Glutamatergic neuron (in vitro differentiated cells): ENCODE results near the gene PSMB2. TPM values are rescaled to one million over a fixed set of nuclear protein-coding genes. Genes with fewer than 3 reads are reported as not detected.

Source experiments
- DNase-seq: peaks from one replicate; pipeline ENCODE4 v3.0.0; 2022
- H3K27ac Mint-ChIP-seq: one replicate; pipeline ENCODE4 v1.8.0; 2020; ENCODE audit warnings: mild to moderate bottlenecking, mixed read lengths, inconsistent platforms; ENCODE audit not compliant: unreplicated experiment
- H3K27me3 Mint-ChIP-seq: one replicate; pipeline ENCODE4 v1.8.0; 2020; ENCODE audit warnings: mild to moderate bottlenecking, moderate library complexity, mixed read lengths, inconsistent platforms; ENCODE audit not compliant: unreplicated experiment
- H3K36me3 Mint-ChIP-seq: one replicate; pipeline ENCODE4 v1.8.0; 2020; ENCODE audit warnings: mild to moderate bottlenecking, mixed read lengths, inconsistent platforms; ENCODE audit not compliant: unreplicated experiment
- H3K4me1 Mint-ChIP-seq: one replicate; pipeline ENCODE4 v1.8.0; 2020; ENCODE audit warnings: mild to moderate bottlenecking, low read depth, mixed read lengths, inconsistent platforms; ENCODE audit not compliant: unreplicated experiment
- H3K4me3 Mint-ChIP-seq: one replicate; pipeline ENCODE4 v1.8.0; 2020; ENCODE audit warnings: mild to moderate bottlenecking, mixed read lengths, inconsistent platforms; ENCODE audit not compliant: unreplicated experiment
- H3K9me3 Mint-ChIP-seq: one replicate; pipeline ENCODE4 v1.8.0; 2020; ENCODE audit warnings: mild to moderate bottlenecking, moderate library complexity, mixed read lengths, inconsistent platforms; ENCODE audit not compliant: unreplicated experiment
- total RNA-seq: library from RNA; stranded (reverse); fragmentation: NEBNext Ultra II Directional; extraction: Animal tissue kit (Norgen Biotek cat#: 25700); gene quantifications from one replicate; pipeline ENCODE4 v1.2.1, GENCODE V29; 2021; ENCODE audit not compliant: unreplicated experiment
- TF ChIP-seq, protein P1 (sequence below): fragments of 200-600 bp; sonication (generic); IDR thresholded peaks from one replicate; pipeline ENCODE4 v1.5.0; 2021; ENCODE audit not compliant: partially characterized antibody, unreplicated experiment

PSMB2 gene
- total RNA-seq, 1 donor from 2014 or later, result 85.8 TPM

DNA sequence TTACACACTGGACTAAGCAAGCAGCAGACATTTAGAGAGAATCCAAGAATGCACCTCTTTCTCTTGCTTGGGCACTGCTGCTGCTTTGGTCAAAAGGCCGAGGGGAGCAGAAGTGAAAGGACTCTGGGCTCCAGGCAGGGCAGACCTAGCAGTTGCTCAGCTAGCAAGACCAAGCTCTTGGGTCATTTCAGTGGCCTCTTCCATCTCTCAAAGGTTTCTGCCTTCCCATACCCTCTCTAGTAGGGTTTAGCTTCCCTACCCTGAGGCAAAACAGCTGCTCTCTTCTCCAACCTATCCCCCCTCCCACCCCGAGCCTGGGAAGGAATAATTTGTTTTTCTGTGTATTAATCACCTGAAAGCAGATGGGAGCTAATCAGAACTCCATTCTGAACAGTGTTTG is 42.4 kb downstream of the PSMB2 start:
- Mint-ChIP-seq H3K27ac (peak overlapping the region; percentile 69), H3K4me3 (peak overlapping the region; percentile 14), H3K27me3 (peaks cover 2% of the 10 kb centered on the region), H3K36me3 (no peaks in the 10 kb centered on the region), H3K9me3 (peaks cover 2% of the 10 kb centered on the region), H3K4me1 (peaks cover 11% of the 10 kb centered on the region)
- no peak for DNase-seq
- TF ChIP-seq, protein P1, sequence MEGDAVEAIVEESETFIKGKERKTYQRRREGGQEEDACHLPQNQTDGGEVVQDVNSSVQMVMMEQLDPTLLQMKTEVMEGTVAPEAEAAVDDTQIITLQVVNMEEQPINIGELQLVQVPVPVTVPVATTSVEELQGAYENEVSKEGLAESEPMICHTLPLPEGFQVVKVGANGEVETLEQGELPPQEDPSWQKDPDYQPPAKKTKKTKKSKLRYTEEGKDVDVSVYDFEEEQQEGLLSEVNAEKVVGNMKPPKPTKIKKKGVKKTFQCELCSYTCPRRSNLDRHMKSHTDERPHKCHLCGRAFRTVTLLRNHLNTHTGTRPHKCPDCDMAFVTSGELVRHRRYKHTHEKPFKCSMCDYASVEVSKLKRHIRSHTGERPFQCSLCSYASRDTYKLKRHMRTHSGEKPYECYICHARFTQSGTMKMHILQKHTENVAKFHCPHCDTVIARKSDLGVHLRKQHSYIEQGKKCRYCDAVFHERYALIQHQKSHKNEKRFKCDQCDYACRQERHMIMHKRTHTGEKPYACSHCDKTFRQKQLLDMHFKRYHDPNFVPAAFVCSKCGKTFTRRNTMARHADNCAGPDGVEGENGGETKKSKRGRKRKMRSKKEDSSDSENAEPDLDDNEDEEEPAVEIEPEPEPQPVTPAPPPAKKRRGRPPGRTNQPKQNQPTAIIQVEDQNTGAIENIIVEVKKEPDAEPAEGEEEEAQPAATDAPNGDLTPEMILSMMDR, result no peak

DNA sequence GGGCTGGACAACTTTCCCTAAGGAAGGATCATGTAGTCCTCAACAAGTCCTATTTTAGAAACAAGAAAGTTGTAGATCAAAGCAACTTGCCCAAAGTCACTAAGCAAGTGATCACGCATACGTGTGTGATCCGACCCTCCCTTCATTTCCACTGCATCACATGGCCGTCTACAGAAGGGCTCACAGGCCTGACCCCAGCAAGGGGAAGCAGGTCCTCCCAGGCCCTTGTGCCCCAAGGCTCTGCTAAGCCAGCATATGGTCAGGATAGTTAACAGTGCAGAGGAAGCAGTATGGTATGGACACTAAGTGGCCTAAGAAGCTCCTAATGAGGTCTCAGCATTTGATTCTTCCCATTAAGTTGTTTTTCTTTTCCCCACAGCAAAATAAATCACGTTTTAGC is 43.5 kb downstream of the PSMB2 start:
- Mint-ChIP-seq H3K36me3 (no peaks in the 10 kb centered on the region), H3K27ac (no peak overlapping the region), H3K27me3 (peaks cover 2% of the 10 kb centered on the region), H3K4me3 (peak overlapping the region; percentile 28), H3K4me1 (peaks cover 11% of the 10 kb centered on the region), H3K9me3 (peaks cover 2% of the 10 kb centered on the region)
- DNase-seq, result no peak
- TF ChIP-seq, protein P1, result no peak

DNA sequence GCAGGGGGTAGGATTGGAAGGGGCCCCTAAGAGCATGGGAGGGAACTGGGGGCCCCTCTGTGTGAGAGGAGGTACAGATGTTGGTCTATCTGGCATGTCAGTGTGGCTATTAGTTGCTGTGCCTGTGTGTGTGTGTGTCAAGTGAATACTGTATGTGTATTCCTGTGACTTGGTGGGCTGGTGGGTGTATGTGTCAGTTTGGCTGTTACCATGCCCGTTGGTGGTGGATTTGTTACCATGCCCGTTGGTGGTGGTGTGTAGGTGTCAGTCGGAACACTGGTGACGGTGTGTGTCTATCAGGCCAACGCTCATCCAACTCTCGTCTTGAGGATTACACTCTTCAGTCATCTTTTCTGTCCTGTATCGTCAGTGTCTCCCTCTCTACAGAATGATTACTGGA is 45.6 kb downstream of the PSMB2 start:
- Mint-ChIP-seq H3K36me3 (no peaks in the 10 kb centered on the region), H3K4me1 (peaks cover 11% of the 10 kb centered on the region), H3K4me3 (no peak overlapping the region), H3K27me3 (peaks cover 2% of the 10 kb centered on the region), H3K27ac (no peak overlapping the region), H3K9me3 (no peaks in the 10 kb centered on the region)
- DNase-seq, result no peak
- TF ChIP-seq, protein P1, result no peak

DNA sequence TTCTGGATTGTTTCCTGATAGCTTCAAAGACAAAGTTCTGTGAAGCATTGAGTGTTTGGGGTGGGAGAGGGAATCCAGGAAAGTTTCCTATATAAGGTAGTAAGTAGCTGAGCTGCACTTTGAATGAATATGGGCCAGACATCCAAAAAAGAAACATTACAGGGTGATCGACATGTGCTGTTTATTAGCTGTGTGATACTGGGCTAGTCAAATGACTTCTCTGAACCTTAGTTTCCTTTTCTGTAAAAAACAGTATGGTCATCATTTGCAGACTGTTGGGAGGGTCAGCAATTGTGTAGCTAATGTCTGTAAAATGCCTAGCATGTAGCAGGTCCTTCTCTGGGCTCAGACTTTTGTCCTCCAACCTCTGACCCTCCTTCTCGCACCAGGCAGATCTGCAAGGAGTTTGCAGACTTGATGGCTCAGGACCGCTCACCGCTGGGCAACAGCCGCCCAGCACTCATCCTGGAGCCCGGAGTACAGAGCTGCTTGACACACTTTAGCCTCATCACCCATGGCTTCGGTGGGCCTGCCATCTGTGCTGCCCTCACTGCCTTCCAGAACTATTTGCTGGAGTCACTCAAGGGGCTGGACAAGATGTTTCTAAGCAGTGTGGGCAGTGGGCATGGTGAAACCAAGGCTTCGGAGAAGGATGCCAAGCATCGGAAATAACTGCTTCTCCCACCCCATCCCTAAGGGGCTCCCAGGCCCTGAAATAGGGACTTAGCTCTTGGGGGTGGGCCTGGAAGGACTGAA is 47.1 kb downstream of the PSMB2 start:
- TF ChIP-seq, protein P1, result no peak
- Mint-ChIP-seq H3K27me3 (peaks cover 4% of the 10 kb centered on the region), H3K4me3 (no peak overlapping the region), H3K27ac (no peak overlapping the region), H3K4me1 (peaks cover 7% of the 10 kb centered on the region), H3K36me3 (no peaks in the 10 kb centered on the region), H3K9me3 (peaks cover 2% of the 10 kb centered on the region)
- DNase-seq, result no peak

DNA sequence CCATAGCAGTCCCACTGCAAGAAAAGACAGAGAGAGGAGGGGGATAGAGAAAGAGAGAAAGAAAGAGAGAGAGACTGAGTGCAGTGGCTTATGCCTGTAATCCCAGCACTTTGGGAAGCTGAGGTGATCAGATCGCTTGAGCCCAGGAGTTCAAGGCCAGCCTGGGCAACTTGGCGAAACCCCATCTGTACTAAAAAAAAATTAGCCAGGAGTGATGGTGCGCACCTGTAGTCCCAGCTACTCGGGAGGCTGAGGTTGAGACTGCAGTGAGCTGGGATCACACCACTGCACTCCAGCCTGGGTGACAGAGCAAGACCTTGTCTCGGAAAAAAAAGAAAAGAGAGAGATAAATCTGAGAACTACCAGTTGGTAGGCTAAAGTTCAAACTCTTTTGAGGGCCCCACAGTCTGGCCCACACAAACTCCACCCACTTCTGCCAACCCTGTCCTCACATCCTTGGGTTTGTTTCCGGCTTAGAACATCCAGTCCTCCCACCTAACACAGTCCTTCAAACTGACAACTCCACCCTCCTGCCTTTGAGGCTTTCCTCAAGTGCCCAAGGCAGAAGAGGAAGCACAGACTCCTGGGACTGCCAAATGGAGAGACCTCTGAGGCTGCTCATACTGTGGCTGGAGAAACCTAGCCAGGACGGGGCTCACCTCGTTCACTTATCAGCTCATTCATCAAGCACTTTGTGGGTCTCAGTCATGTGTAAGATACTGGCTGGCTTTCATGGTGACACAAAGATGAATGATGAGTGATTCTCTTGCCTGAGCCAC is 48.1 kb downstream of the PSMB2 start:
- TF ChIP-seq, protein P1, result no peak
- DNase-seq, result no peak
- H3K27ac Mint-ChIP-seq, result no peak overlapping the region
- no peak overlapping the region for H3K4me3 Mint-ChIP-seq
- H3K4me1 Mint-ChIP-seq, result peaks cover 2% of the 10 kb centered on the region
- H3K36me3 Mint-ChIP-seq, result no peaks in the 10 kb centered on the region
- peaks cover 8% of the 10 kb centered on the region for H3K27me3 Mint-ChIP-seq
- H3K9me3 Mint-ChIP-seq, result peaks cover 3% of the 10 kb centered on the region
